ENCODE data around the gene LIPE. TPM values are rescaled to one million over a fixed set of nuclear protein-coding genes. Genes with fewer than 3 reads are reported as not detected.

LIPE gene
- total and polyA plus RNA-seq, 2 experiments from 2014 or later, result 5.8 to 10.9 TPM

- ATAC-seq (no peak), DNase-seq (ENCODE audit: low spot score) (no peak)
- Mint-ChIP-seq H3K4me1 (peaks cover 59% of the 10 kb centered on the region), H3K27ac (peak overlapping the region; percentile 64), H3K9me3 (no peaks in the 10 kb centered on the region), H3K36me3 (ENCODE audit: low read depth) (no peaks in the 10 kb centered on the region), H3K27me3 (ENCODE audit: insufficient read depth, low read depth, poor library complexity) (peaks cover 6% of the 10 kb centered on the region), H3K4me3 (no peak overlapping the region; the same call in 2 of the 3 replicates)
- no peak overlapping the region for H3K4me3 ChIP-seq
- H3K27me3 ChIP-seq (ENCODE audit: insufficient read depth), result no peaks in the 10 kb centered on the region
- TF ChIP-seq EZH2 (IDR thresholded peaks at IDR 0.05; ENCODE audit: low read depth, unreplicated experiment), result no peak
- no peak for TF ChIP-seq EZH2phosphoT487 (IDR thresholded peaks at IDR 0.05; ENCODE audit: unreplicated experiment)
- no peak for TF ChIP-seq CTCF (conservative IDR thresholded peaks at IDR 0.05; ENCODE audit: low read depth in 2 of 2)
- no peak for TF ChIP-seq CREB1 (CRISPR knock-in tag; IDR thresholded peaks at IDR 0.05; ENCODE audit: low read depth)
- no peak for TF ChIP-seq ZNF331 (CRISPR knock-in tag; IDR thresholded peaks at IDR 0.05; ENCODE audit: low read depth)
- TF ChIP-seq ZNF114 (CRISPR knock-in tag; IDR thresholded peaks at IDR 0.05), result no peak
- no peak for TF ChIP-seq NANOG (IDR thresholded peaks at IDR 0.05; ENCODE audit: borderline replicate concordance)
- TF ChIP-seq JUNB (IDR thresholded peaks at IDR 0.05; ENCODE audit: unreplicated experiment), result no peak
- TF ChIP-seq POLR2AphosphoS5 (IDR thresholded peaks at IDR 0.05; ENCODE audit: low read depth), result no peak
- TF ChIP-seq REST (IDR thresholded peaks at IDR 0.05; ENCODE audit: unreplicated experiment), result no peak
- TF ChIP-seq STAT1 (IDR thresholded peaks at IDR 0.05; ENCODE audit: unreplicated experiment), result no peak
- no peak for TF ChIP-seq ZNF462 (CRISPR knock-in tag; IDR thresholded peaks at IDR 0.05)
- TF ChIP-seq ETS1 (IDR thresholded peaks at IDR 0.05), result no peak
- H3K79me2 ChIP-seq (replicated peaks; ENCODE audit: insufficient read depth), result no peaks in the 10 kb centered on the region
- H3K36me3 ChIP-seq (ENCODE audit: insufficient read depth), result no peaks in the 10 kb centered on the region
- H3K27ac ChIP-seq (ENCODE audit: low read depth), result peak overlapping the region; percentile 64
- peak overlapping the region; percentile 28; the same call in 1 of the 2 replicates for H3K4me2 ChIP-seq
- H3K9me2 ChIP-seq (ENCODE audit: insufficient read depth), result no peaks in the 10 kb centered on the region
- H3K4me1 ChIP-seq (ENCODE audit: insufficient read depth), result peaks cover 58% of the 10 kb centered on the region
- H4K20me1 ChIP-seq (replicated peaks; ENCODE audit: insufficient read depth), result no peaks in the 10 kb centered on the region
- peaks cover 16% of the 10 kb centered on the region for H3F3A ChIP-seq (replicated peaks; ENCODE audit: low read depth)
- no peak overlapping the region for H2AFZ ChIP-seq
Measured at GRCh38 chr19:42472402-42473147, 45.4 kb upstream of the LIPE start.

Data from GM23338 (cell line).